ENCODE results near the gene SUPT4H1. TPM values are rescaled to one million over a fixed set of nuclear protein-coding genes. Genes with fewer than 3 reads are reported as not detected.

The SUPT4H1 gene
- total and polyA plus RNA-seq, 2 donors (not counting 1 experiment from before 2014, with no cell fraction given), result 30.2 to 60.1 TPM

DNA sequence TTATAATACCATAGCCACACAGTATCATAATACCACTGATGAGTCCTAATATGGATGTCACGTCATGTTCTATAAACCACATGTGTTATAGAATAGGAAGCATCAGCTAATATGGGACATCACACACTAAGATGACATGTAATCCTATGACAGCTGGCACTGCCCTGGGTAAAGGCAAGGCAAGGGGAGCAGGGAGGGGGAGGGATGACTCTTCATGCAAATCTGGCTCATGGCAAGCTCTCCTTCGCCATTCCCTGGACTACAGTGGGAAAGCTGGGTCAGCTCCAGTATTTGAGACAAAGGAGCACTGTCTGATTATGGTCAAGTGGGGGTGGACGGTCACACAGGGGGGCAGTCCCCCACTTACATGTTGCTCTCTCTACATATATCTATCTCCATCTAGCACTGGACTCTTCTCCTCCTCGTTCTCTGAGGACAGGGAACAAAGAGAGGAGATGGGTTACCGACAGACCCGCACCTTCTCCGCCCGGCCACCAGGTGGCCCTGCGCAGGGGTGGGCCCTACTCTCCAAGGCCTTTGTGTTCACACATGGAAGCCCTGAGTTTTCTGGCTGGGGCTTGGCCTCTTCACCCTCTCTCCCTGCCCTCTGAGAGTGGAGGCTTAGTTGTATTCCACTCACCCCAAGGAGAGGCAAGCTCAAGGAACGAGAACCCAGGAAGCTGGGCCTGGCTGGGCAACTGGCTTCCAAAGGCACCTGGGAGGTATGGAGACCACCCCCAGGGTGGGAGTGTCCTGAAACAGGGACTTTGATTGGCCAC is 47.8 kb downstream of the SUPT4H1 start:
- DNase-seq (peak; percentile 70), ATAC-seq (ENCODE audit: low read depth) (peak; percentile 91)
- Mint-ChIP-seq H3K27ac (peak overlapping the region; percentile 72), H3K4me1 (peaks cover 11% of the 10 kb centered on the region), H3K4me3 (no peak overlapping the region), H3K27me3 (no peaks in the 10 kb centered on the region), H3K9me3 (ENCODE audit: insufficient read depth) (no peaks in the 10 kb centered on the region)
- TF ChIP-seq, protein P1, sequence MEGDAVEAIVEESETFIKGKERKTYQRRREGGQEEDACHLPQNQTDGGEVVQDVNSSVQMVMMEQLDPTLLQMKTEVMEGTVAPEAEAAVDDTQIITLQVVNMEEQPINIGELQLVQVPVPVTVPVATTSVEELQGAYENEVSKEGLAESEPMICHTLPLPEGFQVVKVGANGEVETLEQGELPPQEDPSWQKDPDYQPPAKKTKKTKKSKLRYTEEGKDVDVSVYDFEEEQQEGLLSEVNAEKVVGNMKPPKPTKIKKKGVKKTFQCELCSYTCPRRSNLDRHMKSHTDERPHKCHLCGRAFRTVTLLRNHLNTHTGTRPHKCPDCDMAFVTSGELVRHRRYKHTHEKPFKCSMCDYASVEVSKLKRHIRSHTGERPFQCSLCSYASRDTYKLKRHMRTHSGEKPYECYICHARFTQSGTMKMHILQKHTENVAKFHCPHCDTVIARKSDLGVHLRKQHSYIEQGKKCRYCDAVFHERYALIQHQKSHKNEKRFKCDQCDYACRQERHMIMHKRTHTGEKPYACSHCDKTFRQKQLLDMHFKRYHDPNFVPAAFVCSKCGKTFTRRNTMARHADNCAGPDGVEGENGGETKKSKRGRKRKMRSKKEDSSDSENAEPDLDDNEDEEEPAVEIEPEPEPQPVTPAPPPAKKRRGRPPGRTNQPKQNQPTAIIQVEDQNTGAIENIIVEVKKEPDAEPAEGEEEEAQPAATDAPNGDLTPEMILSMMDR (IDR thresholded peaks at IDR 0.05), result peak; percentile 81
- no peak for TF ChIP-seq EZH2 (IDR thresholded peaks at IDR 0.05; ENCODE audit: borderline replicate concordance, insufficient read depth, low read depth, low read length, poor library complexity, severe bottlenecking)
- Histone ChIP-seq H3K27me3 (replicated peaks in 1 of 4; ENCODE audit: control extremely low read depth in 1 of 4, control insufficient read depth in 3 of 4, insufficient read depth in 4 of 4, low read length in 3 of 4) (no peaks in the 10 kb centered on the region), H3K4me1 (ENCODE audit: control insufficient read depth in 2 of 2, insufficient read depth in 2 of 2, low read length in 2 of 2) (peaks cover 3 to 14% of the 10 kb centered on the region in 2 donors), H3K9me3 (ENCODE audit: control extremely low read depth in 1 of 3, control insufficient read depth in 2 of 3, insufficient read depth in 1 of 3, low read length in 2 of 3) (no peaks in the 10 kb centered on the region), H3K9ac (ENCODE audit: low read length) (no peak overlapping the region), H3K36me3 (replicated peaks in 1 of 2; ENCODE audit: control extremely low read depth in 1 of 2, control insufficient read depth in 1 of 2, extremely low read depth in 1 of 2, insufficient read depth in 2 of 2, low read length in 1 of 2) (no peaks in the 10 kb centered on the region), H4K20me1 (ENCODE audit: control insufficient read depth, insufficient read depth, low read length, poor library complexity, severe bottlenecking) (no peaks in the 10 kb centered on the region), H3K4me2 (replicated peaks; ENCODE audit: low read depth, low read length, poor library complexity, severe bottlenecking) (no peak overlapping the region), H2AFZ (ENCODE audit: insufficient read depth, low read depth, low read length, poor library complexity, severe bottlenecking) (peak overlapping the region; percentile 32), H3K4me3 (ENCODE audit: control extremely low read depth in 1 of 5, extremely low read depth in 1 of 5, insufficient read depth in 1 of 5, low read depth in 2 of 5, low read length in 4 of 5) (no peak overlapping the region), H3K79me2 (ENCODE audit: control insufficient read depth, insufficient read depth, low read length) (no peaks in the 10 kb centered on the region), H3K27ac (ENCODE audit: low read length in 2 of 2) (no peak overlapping the region)
- ChIA-PET CTCF (interaction anchor here (0.6 to 4.8 kb wide), 23 partner anchors 11 to 741 kb away, joined by 3 to 59 read pairs (median 4); partner anchors contain the start of genes HSF5, RNF43 and TSPOAP1), POLR2A (interaction anchor here (0.5 to 1.2 kb wide), 3 partner anchors 28 to 143 kb away, joined by 3 to 4 read pairs (median 3); no protein-coding TSS in a partner anchor)
- intact Hi-C loops (cut with micrococcal nuclease), result loop anchor here (1.0 kb wide), 1 partner anchor 143 kb away; no protein-coding TSS in a partner anchor
- WGBS (ENCODE audit: insufficient coverage), result 50% methylated on average over 6 of the region's 10 CpGs
